Measurements from ENCODE around the gene CSF2RB. TPM values are rescaled to one million over a fixed set of nuclear protein-coding genes. Genes with fewer than 3 reads are reported as not detected.

Gene CSF2RB
- total RNA-seq, 1 donor: 11.2 TPM

DNA sequence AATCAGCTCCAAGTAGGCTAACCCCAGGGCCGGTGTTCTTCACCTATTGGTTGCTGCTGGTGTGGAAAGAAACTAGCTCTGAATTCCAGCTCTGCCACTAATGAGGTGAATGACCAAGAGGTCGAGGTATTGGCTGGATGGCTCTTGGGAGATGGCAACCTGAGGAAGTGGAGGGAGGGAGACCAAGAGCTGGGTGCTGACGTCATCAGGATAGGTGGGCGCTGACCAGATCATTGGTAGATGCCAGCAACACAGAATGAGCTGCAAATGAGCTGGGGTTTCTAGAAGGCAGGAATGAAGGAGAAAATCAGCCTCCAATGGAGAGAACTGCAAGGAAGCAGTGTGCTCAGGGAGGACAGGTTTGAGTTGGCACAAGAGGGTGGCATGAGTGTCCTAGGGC, 14.7 kb upstream of the CSF2RB start:
- DNase-seq (ENCODE audit: low read depth): no peak
- no peak overlapping the region for H3K4me3 ChIP-seq (ENCODE audit: low read depth, low read length)
- TF ChIP-seq, protein P1, sequence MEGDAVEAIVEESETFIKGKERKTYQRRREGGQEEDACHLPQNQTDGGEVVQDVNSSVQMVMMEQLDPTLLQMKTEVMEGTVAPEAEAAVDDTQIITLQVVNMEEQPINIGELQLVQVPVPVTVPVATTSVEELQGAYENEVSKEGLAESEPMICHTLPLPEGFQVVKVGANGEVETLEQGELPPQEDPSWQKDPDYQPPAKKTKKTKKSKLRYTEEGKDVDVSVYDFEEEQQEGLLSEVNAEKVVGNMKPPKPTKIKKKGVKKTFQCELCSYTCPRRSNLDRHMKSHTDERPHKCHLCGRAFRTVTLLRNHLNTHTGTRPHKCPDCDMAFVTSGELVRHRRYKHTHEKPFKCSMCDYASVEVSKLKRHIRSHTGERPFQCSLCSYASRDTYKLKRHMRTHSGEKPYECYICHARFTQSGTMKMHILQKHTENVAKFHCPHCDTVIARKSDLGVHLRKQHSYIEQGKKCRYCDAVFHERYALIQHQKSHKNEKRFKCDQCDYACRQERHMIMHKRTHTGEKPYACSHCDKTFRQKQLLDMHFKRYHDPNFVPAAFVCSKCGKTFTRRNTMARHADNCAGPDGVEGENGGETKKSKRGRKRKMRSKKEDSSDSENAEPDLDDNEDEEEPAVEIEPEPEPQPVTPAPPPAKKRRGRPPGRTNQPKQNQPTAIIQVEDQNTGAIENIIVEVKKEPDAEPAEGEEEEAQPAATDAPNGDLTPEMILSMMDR (IDR thresholded peaks at IDR 0.05; ENCODE audit: insufficient read depth, low read depth, low read length): no peak

DNA sequence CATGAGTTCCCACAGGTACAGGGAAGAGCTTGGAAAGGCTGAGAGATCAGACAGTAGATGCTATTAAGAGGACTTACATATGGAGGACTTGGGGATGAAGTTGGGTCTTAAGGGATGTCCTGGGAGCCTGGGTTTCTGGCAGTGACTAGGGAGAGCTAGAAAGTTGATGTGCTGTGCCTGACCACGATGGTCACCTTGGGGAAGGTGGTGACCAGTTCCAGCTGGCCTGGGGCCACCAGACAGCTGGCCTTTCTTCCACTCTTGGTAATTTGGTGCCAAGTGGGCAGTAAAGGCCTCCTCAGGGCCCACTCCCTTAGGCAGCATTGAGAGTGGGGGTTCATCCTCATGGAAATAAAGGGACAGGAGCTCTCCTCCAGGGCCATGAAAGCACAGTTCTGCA, 13.9 kb upstream of the CSF2RB start:
- TF ChIP-seq, protein P1 (IDR thresholded peaks at IDR 0.05; ENCODE audit: insufficient read depth, low read depth, low read length): no peak
- DNase-seq (ENCODE audit: low read depth): no peak
- H3K4me3 ChIP-seq (ENCODE audit: low read depth, low read length): no peak overlapping the region

DNA sequence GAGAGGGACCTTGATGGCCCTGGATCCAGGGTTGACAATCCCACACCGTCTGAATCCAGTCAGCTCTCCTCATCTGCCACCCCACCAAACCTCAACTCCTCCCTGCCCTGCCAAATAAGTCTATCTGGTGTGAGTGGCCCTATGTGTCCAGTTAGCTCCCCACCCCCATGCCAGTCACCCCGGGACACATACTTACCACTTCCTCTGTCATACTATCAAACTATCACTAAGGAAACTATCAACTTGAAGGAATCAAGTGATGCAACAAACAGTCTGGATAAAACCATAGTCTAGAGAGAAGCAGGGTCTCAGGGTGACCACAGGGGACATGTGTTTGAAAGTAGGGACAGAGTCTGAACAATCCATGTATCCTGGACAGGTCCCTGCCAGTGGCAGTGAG, 13.2 kb upstream of the CSF2RB start:
- DNase-seq (ENCODE audit: low read depth): no peak
- no peak overlapping the region for H3K4me3 ChIP-seq (ENCODE audit: low read depth, low read length)
- TF ChIP-seq, protein P1 (IDR thresholded peaks at IDR 0.05; ENCODE audit: insufficient read depth, low read depth, low read length): no peak

DNA sequence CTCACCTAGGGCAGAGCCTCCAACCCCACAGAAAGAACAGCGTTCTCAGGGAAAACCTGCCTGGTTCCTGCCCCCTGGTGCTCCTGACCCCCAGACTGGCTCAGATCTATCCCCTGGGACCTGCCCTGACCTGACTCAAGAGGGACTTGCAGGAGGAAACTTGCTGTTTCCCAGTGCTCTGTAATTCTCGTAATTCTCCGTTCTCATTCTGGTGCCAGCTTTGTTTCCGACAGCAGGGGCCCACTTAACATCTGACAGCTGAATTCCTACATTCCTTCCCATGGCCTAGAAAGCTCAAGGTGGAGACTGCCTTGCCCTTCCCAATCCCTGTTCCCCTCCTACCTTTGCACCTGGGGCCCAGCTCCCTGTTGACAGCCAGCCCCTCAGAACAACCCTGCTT, 12.5 kb upstream of the CSF2RB start:
- no peak overlapping the region for H3K4me3 ChIP-seq (ENCODE audit: low read depth, low read length)
- TF ChIP-seq, protein P1 (IDR thresholded peaks at IDR 0.05; ENCODE audit: insufficient read depth, low read depth, low read length): no peak
- DNase-seq (ENCODE audit: low read depth): no peak

DNA sequence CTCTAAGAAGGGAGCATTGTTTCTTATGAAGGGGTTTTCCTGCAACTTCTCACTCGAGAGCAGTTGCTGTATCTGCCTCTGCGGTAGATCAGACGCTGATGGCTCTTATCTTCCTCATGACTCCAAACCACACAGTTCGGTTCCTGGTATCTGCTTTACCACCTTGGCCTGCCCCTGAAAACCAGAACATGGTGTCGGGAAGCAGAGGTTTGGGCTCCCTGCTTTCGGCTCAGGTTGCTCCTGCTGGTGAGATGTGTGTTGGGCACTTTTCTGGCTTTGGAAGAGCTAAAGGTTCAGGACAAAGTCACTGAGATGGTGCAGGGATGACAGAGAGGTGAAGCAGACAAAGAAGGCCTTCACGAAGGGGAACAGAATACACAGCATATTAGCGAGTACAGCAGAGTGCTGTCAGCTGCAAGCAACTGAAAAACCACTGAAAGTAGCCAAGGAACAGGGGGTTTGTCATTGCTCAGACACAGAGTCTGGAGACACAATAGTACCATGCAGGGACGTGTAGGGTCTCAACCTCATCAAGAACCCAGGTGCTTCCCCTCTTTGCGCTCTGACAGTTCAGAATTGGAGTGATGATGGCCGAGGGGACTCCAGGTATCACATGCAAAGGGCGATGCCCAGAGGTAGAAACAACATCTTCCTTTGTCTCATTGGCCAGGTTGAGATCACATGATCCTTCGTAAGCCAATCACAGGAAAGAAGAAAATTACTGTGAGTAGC, 11.9 kb upstream of the CSF2RB start:
- no peak for DNase-seq (ENCODE audit: low read depth)
- H3K4me3 ChIP-seq (ENCODE audit: low read depth, low read length): no peak overlapping the region
- TF ChIP-seq, protein P1 (IDR thresholded peaks at IDR 0.05; ENCODE audit: insufficient read depth, low read depth, low read length): no peak

DNA sequence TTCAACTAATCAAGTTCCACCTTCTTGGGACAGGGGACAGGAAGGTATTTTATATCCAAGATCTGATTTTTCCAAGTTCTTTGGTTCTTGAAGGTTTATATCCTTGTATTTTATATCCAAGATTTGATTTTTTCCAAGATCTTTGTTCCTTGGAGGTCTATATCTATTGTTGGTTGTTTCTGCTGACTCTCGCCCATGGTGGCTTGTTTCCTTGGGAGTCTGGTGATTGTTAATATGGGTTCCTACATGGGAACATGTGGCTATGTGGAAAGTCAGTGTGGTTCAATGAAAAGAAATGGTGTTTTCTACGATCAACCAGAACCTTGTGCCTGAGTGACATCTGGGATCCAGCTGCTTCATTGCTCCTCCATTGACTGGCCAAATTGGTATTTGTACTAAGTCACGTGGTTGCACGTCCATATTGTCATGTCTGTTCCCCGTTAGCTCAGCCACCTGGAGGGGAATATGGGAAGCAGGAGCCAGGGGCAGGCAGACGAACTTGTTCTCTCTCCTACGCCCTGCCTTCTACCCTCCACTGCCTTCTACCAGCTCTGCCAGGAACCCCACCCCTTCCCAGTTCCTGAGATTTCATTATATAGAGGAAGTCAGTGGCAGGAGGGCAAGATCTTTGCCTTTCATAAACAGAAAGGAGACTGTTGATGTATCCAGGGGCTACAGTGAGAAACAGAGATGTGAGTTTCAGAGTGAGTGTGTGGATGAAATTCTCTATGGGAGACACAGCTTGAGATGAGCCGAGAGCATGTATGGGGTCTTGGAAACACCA, 11.1 kb upstream of the CSF2RB start:
- no peak for DNase-seq (ENCODE audit: low read depth)

More for the DNA sequence above, 11.1 kb upstream of the CSF2RB start:
- TF ChIP-seq, protein P1 (IDR thresholded peaks at IDR 0.05; ENCODE audit: insufficient read depth, low read depth, low read length): no peak
- H3K4me3 ChIP-seq (ENCODE audit: low read depth, low read length): no peak overlapping the region

All from fibroblast of villous mesenchyme (primary cell).